Measurements from ENCODE around the gene DOCK1. TPM values are rescaled to one million over a fixed set of nuclear protein-coding genes. Genes with fewer than 3 reads are reported as not detected.

The DOCK1 gene
- total RNA-seq, 2 experiments from 2014 or later = not detected

- ATAC-seq (ENCODE audit: poor library complexity) = no peak
- no peak overlapping the region for H3K27ac Mint-ChIP-seq
- H3K36me3 Mint-ChIP-seq (ENCODE audit: low read depth) = no peaks in the 10 kb centered on the region
- Histone ChIP-seq H3K36me3 (ENCODE audit: insufficient read depth, low read length) (no peaks in the 10 kb centered on the region), H3K27ac (ENCODE audit: low read depth in 1 of 2, low read length in 2 of 2) (no peak overlapping the region), H3K4me1 (ENCODE audit: insufficient read depth, low read length) (no peaks in the 10 kb centered on the region), H3K27me3 (ENCODE audit: control insufficient read depth in 1 of 2, insufficient read depth in 2 of 2, low read length in 2 of 2) (no peaks in the 10 kb centered on the region), H3K9me3 (ENCODE audit: control insufficient read depth in 1 of 2, insufficient read depth in 1 of 2, low read length in 2 of 2) (peaks cover 0 to 16% of the 10 kb centered on the region in 2 experiments), H3K4me3 (ENCODE audit: low read length) (no peak overlapping the region)
- no peak for DNase-seq
- ChIA-PET POLR2A (no interaction called here), CTCF (no interaction called here)
- H3K27me3 Mint-ChIP-seq = no peaks in the 10 kb centered on the region
- TF ChIP-seq CTCF (IDR thresholded peaks at IDR 0.05) = no peak
- no peaks in the 10 kb centered on the region for H3K4me1 Mint-ChIP-seq (ENCODE audit: low read depth)
- intact Hi-C loops (cut with DNase I, micrococcal nuclease) = no loop called here
- H3K4me3 Mint-ChIP-seq = no peak overlapping the region
- H3K9me3 Mint-ChIP-seq = peaks cover 7% of the 10 kb centered on the region
These were observed 36.9 kb upstream of the DOCK1 start for GRCh38 chr10:126868371-126868770.

- Histone ChIP-seq H3K36me3 (ENCODE audit: insufficient read depth, low read length) (no peaks in the 10 kb centered on the region), H3K27me3 (ENCODE audit: control insufficient read depth in 1 of 2, insufficient read depth in 2 of 2, low read length in 2 of 2) (no peaks in the 10 kb centered on the region), H3K27ac (ENCODE audit: low read depth in 1 of 2, low read length in 2 of 2) (no peak overlapping the region), H3K4me1 (ENCODE audit: insufficient read depth, low read length) (no peaks in the 10 kb centered on the region), H3K4me3 (ENCODE audit: low read length) (no peak overlapping the region), H3K9me3 (ENCODE audit: control insufficient read depth in 1 of 2, insufficient read depth in 1 of 2, low read length in 2 of 2) (peaks cover 0 to 15% of the 10 kb centered on the region in 2 experiments)
- DNase-seq (no peak), ATAC-seq (ENCODE audit: poor library complexity) (no peak)
- Mint-ChIP-seq H3K27ac (no peak overlapping the region), H3K4me1 (ENCODE audit: low read depth) (no peaks in the 10 kb centered on the region), H3K27me3 (no peaks in the 10 kb centered on the region), H3K36me3 (ENCODE audit: low read depth) (no peaks in the 10 kb centered on the region), H3K9me3 (peaks cover 3% of the 10 kb centered on the region), H3K4me3 (no peak overlapping the region)
- intact Hi-C loops (cut with DNase I, micrococcal nuclease) = no loop called here
- POLR2A ChIA-PET = no interaction called here
- no peak for TF ChIP-seq CTCF (IDR thresholded peaks at IDR 0.05)
- CTCF ChIA-PET = no interaction called here
These were observed 33.1 kb upstream of the DOCK1 start for GRCh38 chr10:126872135-126872534.

- CTCF ChIA-PET = no interaction called here
- no peak for TF ChIP-seq CTCF (IDR thresholded peaks at IDR 0.05)
- no peak for ATAC-seq (ENCODE audit: poor library complexity)
- peaks cover 3% of the 10 kb centered on the region for H3K9me3 Mint-ChIP-seq
- intact Hi-C loops (cut with DNase I, micrococcal nuclease) = no loop called here
- H3K4me3 Mint-ChIP-seq = no peak overlapping the region
- no peak overlapping the region for H3K4me3 ChIP-seq (ENCODE audit: low read length)
- no peaks in the 10 kb centered on the region for H3K36me3 Mint-ChIP-seq (ENCODE audit: low read depth)
- DNase-seq = no peak
- H3K9me3 ChIP-seq (ENCODE audit: control insufficient read depth in 1 of 2, insufficient read depth in 1 of 2, low read length in 2 of 2) = peaks cover 0 to 15% of the 10 kb centered on the region in 2 experiments
- H3K27me3 Mint-ChIP-seq = no peaks in the 10 kb centered on the region
- no peaks in the 10 kb centered on the region for H3K27me3 ChIP-seq (ENCODE audit: control insufficient read depth in 1 of 2, insufficient read depth in 2 of 2, low read length in 2 of 2)
- H3K27ac ChIP-seq (ENCODE audit: low read depth in 1 of 2, low read length in 2 of 2) = no peak overlapping the region
- H3K4me1 ChIP-seq (ENCODE audit: insufficient read depth, low read length) = no peaks in the 10 kb centered on the region
- no peak overlapping the region for H3K27ac Mint-ChIP-seq
- H3K4me1 Mint-ChIP-seq (ENCODE audit: low read depth) = no peaks in the 10 kb centered on the region
- no peaks in the 10 kb centered on the region for H3K36me3 ChIP-seq (ENCODE audit: insufficient read depth, low read length)
- POLR2A ChIA-PET = no interaction called here
These were observed 32.5 kb upstream of the DOCK1 start for GRCh38 chr10:126872768-126873167.
